Activated CD4-positive, alpha-beta memory T cell treated with anti-CD3 and anti-CD28 coated beads, Interleukin-2, amount 10 ng/mL, durations not matched to agents 7 days and 5 days (primary cell): Measurements from ENCODE around the gene TLE6. TPM values are rescaled to one million over a fixed set of nuclear protein-coding genes. Genes with fewer than 3 reads are reported as not detected.
"Not testable (repeated sequence)": the region's sequence is repeated elsewhere in the genome, so short reads cannot be mapped to it uniquely, and the experiment has no call there.

Experiments used
- CTCF ChIA-PET: fragments of 350-600 bp; sonication (Branson Sonifier 250); formaldehyde crosslinking; loops from one replicate; lab custom pipeline; 2021; ENCODE audit warnings: antibody characterized with exemption, inconsistent platforms; lab: Charles Lee
- POLR2A ChIA-PET: fragments of 350-600 bp; sonication (Branson Sonifier 250); formaldehyde crosslinking; loops from one replicate; lab custom pipeline; 2021; ENCODE audit warnings: antibody characterized with exemption; lab: Charles Lee
- DNase-seq: peaks from one replicate; pipeline ENCODE4 v3.0.0-alpha.2; 2020
- H3K27ac Mint-ChIP-seq: one replicate; pipeline ENCODE4 v1.8.0; 2021; ENCODE audit warnings: mild to moderate bottlenecking, mixed read lengths
- H3K27me3 Mint-ChIP-seq: one replicate; pipeline ENCODE4 v1.8.0; 2021; ENCODE audit warnings: mixed read lengths
- H3K36me3 Mint-ChIP-seq: one replicate; pipeline ENCODE4 v1.8.0; 2021; ENCODE audit warnings: low read depth, mixed read lengths
- H3K4me1 Mint-ChIP-seq: one replicate; pipeline ENCODE4 v1.8.0; 2021; ENCODE audit warnings: mixed read lengths
- H3K4me3 Mint-ChIP-seq: one replicate; pipeline ENCODE4 v1.8.0; 2021; ENCODE audit warnings: mild to moderate bottlenecking, mixed read lengths
- H3K9me3 Mint-ChIP-seq: one replicate; pipeline ENCODE4 v1.8.0; 2021; ENCODE audit warnings: mixed read lengths
- total RNA-seq, 2 experiments: library from RNA; stranded (reverse); gene quantifications; one replicate each; pipeline ENCODE4 v1.2.3, GENCODE V29; 2021

Gene TLE6
- total RNA-seq, 2 experiments from 2014 or later: 1.1 to 2.0 TPM

- H3K4me1 Mint-ChIP-seq: peaks cover 5% of the 10 kb centered on the region
- H3K27me3 Mint-ChIP-seq: no peaks in the 10 kb centered on the region
- ChIA-PET POLR2A (no interaction called here), CTCF (interaction anchor here (1.4 to 7.4 kb wide), 3 partner anchors 10 to 149 kb away, joined by 3 to 60 read pairs (median 15); no protein-coding TSS in a partner anchor)
- H3K9me3 Mint-ChIP-seq: no peaks in the 10 kb centered on the region
- H3K4me3 Mint-ChIP-seq: no peak overlapping the region
- no peak for DNase-seq
- H3K36me3 Mint-ChIP-seq: no peaks in the 10 kb centered on the region
- no peak overlapping the region for H3K27ac Mint-ChIP-seq
Measured at GRCh38 chr19:2960120-2960519, 17.2 kb upstream of the TLE6 start.

DNA sequence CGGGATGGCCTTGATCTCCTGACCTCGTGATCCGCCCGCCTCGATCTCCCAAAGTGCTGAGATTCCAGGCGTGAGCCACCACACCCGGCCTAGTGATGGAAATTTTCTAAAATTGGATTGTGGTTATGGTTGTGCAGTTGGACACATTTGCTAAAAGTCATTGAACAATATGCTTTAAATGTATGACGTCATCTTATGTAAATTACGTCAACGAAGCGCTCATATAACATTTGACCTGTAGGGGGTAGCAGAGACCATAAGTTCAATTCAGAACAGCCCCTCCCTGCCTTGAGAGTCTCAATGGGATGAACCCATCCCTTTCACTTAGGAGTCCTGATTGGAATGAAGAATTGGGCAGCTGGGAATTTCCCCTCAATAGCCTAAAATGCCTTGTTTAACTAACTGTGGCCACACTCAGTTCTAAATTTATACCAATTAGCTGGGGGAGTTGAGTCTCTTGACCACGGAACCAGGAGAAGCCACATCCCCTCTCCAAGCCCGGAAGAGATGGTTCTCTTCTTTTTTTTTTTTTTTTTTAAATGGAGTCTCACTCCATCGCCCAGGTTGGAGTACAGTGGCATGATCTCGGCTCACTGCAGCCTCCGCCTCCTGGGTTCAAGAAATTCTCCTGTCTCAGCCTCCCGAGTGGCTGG is 15.2 kb upstream of the TLE6 start:
- Mint-ChIP-seq H3K27me3 (no peaks in the 10 kb centered on the region), H3K9me3 (no peaks in the 10 kb centered on the region), H3K4me1 (peaks cover 5% of the 10 kb centered on the region), H3K4me3 (peak overlapping the region; percentile 48), H3K27ac (no peak overlapping the region), H3K36me3 (no peaks in the 10 kb centered on the region)
- CTCF ChIA-PET: interaction anchor here (0.6 to 7.4 kb wide), 27 partner anchors 9 to 261 kb away, joined by 3 to 60 read pairs (median 4); partner anchors contain the start of gene TLE6
- POLR2A ChIA-PET: interaction anchor here (1.1 to 1.5 kb wide), 2 partner anchors 11 to 13 kb away, joined by 4 to 7 read pairs; no protein-coding TSS in a partner anchor
- peak; percentile 54 for DNase-seq

DNA sequence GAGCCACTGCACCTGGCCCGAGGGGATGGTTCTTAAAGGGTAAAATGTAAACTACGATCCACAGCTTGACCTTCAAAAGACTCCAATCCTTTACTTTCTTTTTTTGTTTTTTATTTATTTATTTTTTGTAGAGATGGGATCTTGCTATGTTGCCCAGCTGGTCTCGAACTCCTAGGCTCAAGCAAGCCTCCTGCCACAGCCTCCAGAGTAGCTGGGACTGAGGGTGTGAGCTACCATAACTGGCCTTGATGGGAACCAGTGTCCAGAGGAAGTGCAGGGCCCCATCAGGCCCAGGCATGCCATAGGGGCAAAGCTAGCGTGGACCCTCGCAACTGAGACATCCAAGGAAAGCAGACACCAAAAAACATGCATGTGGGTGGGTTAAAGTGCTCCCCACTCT is 14.2 kb upstream of the TLE6 start:
- H3K9me3 Mint-ChIP-seq: no peaks in the 10 kb centered on the region
- ChIA-PET POLR2A (interaction anchor here (1.1 to 1.5 kb wide), 2 partner anchors 12 kb away, joined by 4 to 7 read pairs; no protein-coding TSS in a partner anchor), CTCF (interaction anchor here (0.7 to 7.4 kb wide), 18 partner anchors 10 to 248 kb away, joined by 3 to 60 read pairs (median 4); no protein-coding TSS in a partner anchor)
- no peaks in the 10 kb centered on the region for H3K27me3 Mint-ChIP-seq
- H3K4me1 Mint-ChIP-seq: peaks cover 5% of the 10 kb centered on the region
- no peak for DNase-seq
- H3K36me3 Mint-ChIP-seq: no peaks in the 10 kb centered on the region
- H3K27ac Mint-ChIP-seq: no peak overlapping the region
- no peak overlapping the region for H3K4me3 Mint-ChIP-seq

DNA sequence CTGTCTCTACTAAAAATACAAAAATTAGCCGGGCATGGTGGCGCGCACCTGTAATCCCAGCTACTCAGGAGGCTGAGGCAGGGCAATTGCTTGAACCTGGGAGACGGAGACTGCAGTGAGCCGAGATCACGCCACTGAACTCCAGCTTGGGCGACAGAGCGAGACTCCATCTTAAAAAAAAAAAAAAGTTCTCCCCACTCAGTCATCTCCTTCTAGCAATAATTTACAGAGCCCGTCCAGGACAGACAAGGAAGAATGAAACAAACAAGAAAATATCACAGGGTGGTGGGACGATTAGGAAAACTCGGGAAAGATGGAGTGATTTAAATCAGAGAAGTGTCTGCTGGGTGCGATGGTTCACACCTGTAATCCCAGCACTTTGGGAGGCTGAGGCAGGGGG is 13.7 kb upstream of the TLE6 start:
- not testable (repeated sequence) for H3K9me3 Mint-ChIP-seq, H3K27me3 Mint-ChIP-seq, H3K36me3 Mint-ChIP-seq, H3K27ac Mint-ChIP-seq, DNase-seq, H3K4me1 Mint-ChIP-seq, H3K4me3 Mint-ChIP-seq
- POLR2A ChIA-PET: interaction anchor here (1.5 kb wide), 1 partner anchor 13 kb away, joined by 7 read pairs; no protein-coding TSS in a partner anchor
- CTCF ChIA-PET: interaction anchor here (0.6 to 7.4 kb wide), 8 partner anchors 9 to 201 kb away, joined by 3 to 60 read pairs (median 5); no protein-coding TSS in a partner anchor

GRCh38 chr19:2964874-2965273 is 12.5 kb upstream of the TLE6 start:
- H3K4me1 Mint-ChIP-seq: peaks cover 5% of the 10 kb centered on the region
- POLR2A ChIA-PET: no interaction called here
- no peaks in the 10 kb centered on the region for H3K9me3 Mint-ChIP-seq
- no peak overlapping the region for H3K27ac Mint-ChIP-seq
- DNase-seq: no peak
- CTCF ChIA-PET: interaction anchor here (0.8 to 7.4 kb wide), 4 partner anchors 10 to 340 kb away, joined by 3 to 60 read pairs (median 3); no protein-coding TSS in a partner anchor
- H3K4me3 Mint-ChIP-seq: no peak overlapping the region
- H3K36me3 Mint-ChIP-seq: no peaks in the 10 kb centered on the region
- no peaks in the 10 kb centered on the region for H3K27me3 Mint-ChIP-seq

GRCh38 chr19:2967972-2968371 is 9.4 kb upstream of the TLE6 start:
- no peaks in the 10 kb centered on the region for H3K36me3 Mint-ChIP-seq
- ChIA-PET CTCF (interaction anchor here (0.6 to 2.5 kb wide), 2 partner anchors 136 to 190 kb away, joined by 3 to 9 read pairs; no protein-coding TSS in a partner anchor), POLR2A (no interaction called here)
- H3K27me3 Mint-ChIP-seq: no peaks in the 10 kb centered on the region
- no peak for DNase-seq
- no peak overlapping the region for H3K27ac Mint-ChIP-seq
- H3K9me3 Mint-ChIP-seq: no peaks in the 10 kb centered on the region
- H3K4me1 Mint-ChIP-seq: no peaks in the 10 kb centered on the region
- H3K4me3 Mint-ChIP-seq: no peak overlapping the region

DNA sequence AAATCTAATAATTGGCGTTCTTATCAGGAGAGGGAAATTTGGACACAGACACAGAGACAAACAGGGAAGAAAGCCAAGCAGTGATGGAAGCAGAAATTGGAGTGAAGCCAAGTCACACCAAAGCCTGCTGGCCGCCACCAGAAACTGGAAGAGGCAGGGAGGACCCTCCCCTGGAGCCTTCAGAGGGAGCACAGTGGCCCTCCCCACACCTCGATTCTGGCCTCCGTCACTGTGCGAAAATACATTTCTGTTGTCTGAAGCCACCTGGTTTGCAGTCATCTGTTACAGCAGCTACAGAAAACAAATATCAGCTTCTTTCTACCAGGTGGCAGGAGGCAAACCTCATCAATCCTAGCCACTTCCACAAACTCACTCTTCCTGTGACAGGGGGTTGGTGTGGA is 8.3 kb upstream of the TLE6 start:
- H3K4me1 Mint-ChIP-seq: no peaks in the 10 kb centered on the region
- CTCF ChIA-PET: interaction anchor here (2.5 kb wide), 1 partner anchor 135 kb away, joined by 9 read pairs; no protein-coding TSS in a partner anchor
- no peaks in the 10 kb centered on the region for H3K27me3 Mint-ChIP-seq
- POLR2A ChIA-PET: no interaction called here
- DNase-seq: no peak
- H3K36me3 Mint-ChIP-seq: no peaks in the 10 kb centered on the region
- H3K27ac Mint-ChIP-seq: no peak overlapping the region
- no peak overlapping the region for H3K4me3 Mint-ChIP-seq
- H3K9me3 Mint-ChIP-seq: no peaks in the 10 kb centered on the region

- H3K27me3 Mint-ChIP-seq: peaks cover 5% of the 10 kb centered on the region
- ChIA-PET POLR2A (no interaction called here), CTCF (interaction anchor here (0.6 to 1.1 kb wide), 4 partner anchors 8 to 515 kb away, joined by 3 to 4 read pairs (median 4); no protein-coding TSS in a partner anchor)
- H3K9me3 Mint-ChIP-seq: no peaks in the 10 kb centered on the region
- H3K36me3 Mint-ChIP-seq: no peaks in the 10 kb centered on the region
- DNase-seq: no peak
- H3K27ac Mint-ChIP-seq: no peak overlapping the region
- H3K4me3 Mint-ChIP-seq: no peak overlapping the region
- peaks cover 5% of the 10 kb centered on the region for H3K4me1 Mint-ChIP-seq
Measured at GRCh38 chr19:2970201-2970835, 7.0 kb upstream of the TLE6 start.

DNA sequence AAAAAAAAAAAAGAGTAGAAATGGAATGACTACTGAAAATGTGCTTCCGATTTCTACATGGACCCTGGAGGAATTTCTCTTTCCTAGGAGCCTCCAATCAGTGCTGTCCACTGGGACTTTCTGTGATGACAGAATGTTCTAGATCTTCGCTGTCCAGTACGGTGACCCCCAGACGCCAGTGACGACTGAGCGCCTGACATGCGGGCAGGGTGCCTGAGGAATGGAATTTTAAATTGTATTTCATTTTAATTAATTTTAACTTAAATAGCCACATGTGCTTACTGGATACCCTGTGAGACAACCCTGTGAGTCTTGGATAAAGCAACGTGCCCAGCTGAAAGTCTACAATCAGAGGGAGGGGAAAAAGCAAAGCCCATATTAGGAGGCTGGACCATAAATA is 4.1 kb upstream of the TLE6 start:
- Mint-ChIP-seq H3K36me3 (no peaks in the 10 kb centered on the region), H3K27ac (no peak overlapping the region), H3K4me3 (no peak overlapping the region), H3K9me3 (no peaks in the 10 kb centered on the region), H3K4me1 (peaks cover 21% of the 10 kb centered on the region), H3K27me3 (peaks cover 5% of the 10 kb centered on the region)
- ChIA-PET POLR2A (no interaction called here), CTCF (interaction anchor here (0.9 to 1.3 kb wide), 2 partner anchors 10 to 22 kb away, joined by 3 to 4 read pairs; no protein-coding TSS in a partner anchor)
- DNase-seq: no peak

GRCh38 chr19:2974342-2975041 is 2.9 kb upstream of the TLE6 start:
- Mint-ChIP-seq H3K4me3 (no peak overlapping the region), H3K27ac (no peak overlapping the region), H3K4me1 (peaks cover 21% of the 10 kb centered on the region), H3K36me3 (no peaks in the 10 kb centered on the region), H3K27me3 (peaks cover 5% of the 10 kb centered on the region), H3K9me3 (no peaks in the 10 kb centered on the region)
- ChIA-PET CTCF (interaction anchor here (0.7 to 1.3 kb wide), 2 partner anchors 12 to 24 kb away, joined by 3 to 4 read pairs; no protein-coding TSS in a partner anchor), POLR2A (interaction anchor here (0.8 to 1.6 kb wide), 2 partner anchors 12 to 49 kb away, joined by 4 read pairs; no protein-coding TSS in a partner anchor)
- peak; percentile 22 for DNase-seq

GRCh38 chr19:2976609-2977000 is 759 bp upstream of the TLE6 start:
- no peaks in the 10 kb centered on the region for H3K9me3 Mint-ChIP-seq
- peaks cover 5% of the 10 kb centered on the region for H3K27me3 Mint-ChIP-seq
- peak overlapping the region; percentile 74 for H3K27ac Mint-ChIP-seq
- H3K4me1 Mint-ChIP-seq: peaks cover 21% of the 10 kb centered on the region
- ChIA-PET CTCF (interaction anchor here (1.0 to 3.4 kb wide), 6 partner anchors 14 to 132 kb away, joined by 4 to 19 read pairs (median 8); no protein-coding TSS in a partner anchor), POLR2A (interaction anchor here (0.6 to 2.6 kb wide), 4 partner anchors 10 to 203 kb away, joined by 3 to 14 read pairs (median 6); no protein-coding TSS in a partner anchor)
- DNase-seq: no peak
- peak overlapping the region; percentile 90 for H3K4me3 Mint-ChIP-seq
- no peaks in the 10 kb centered on the region for H3K36me3 Mint-ChIP-seq

DNA sequence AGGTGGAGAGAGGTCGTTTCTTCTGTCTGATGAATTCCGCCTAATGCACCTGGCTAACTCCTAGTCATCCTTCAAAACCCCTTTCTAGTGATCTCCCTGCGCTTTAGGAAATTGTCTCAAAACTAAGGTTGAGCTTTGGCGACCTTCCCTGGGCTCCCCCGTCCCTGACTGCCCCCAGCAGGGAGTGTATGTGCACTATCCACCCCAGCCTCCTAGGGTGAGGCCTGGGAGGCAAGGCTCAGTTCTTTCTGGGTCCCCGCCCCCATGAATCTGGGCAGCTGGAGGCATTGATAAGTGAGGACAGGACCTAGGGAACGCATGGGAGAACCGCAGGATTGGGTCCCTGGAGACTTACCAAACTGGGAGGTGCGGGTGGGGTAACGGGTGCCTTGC is 378 bp downstream of the TLE6 start:
- DNase-seq: no peak
- Mint-ChIP-seq H3K4me3 (peak overlapping the region; percentile 90), H3K27me3 (peaks cover 9% of the 10 kb centered on the region), H3K27ac (no peak overlapping the region), H3K9me3 (no peaks in the 10 kb centered on the region), H3K36me3 (no peaks in the 10 kb centered on the region), H3K4me1 (peaks cover 21% of the 10 kb centered on the region)
- CTCF ChIA-PET: interaction anchor here (1.0 to 3.4 kb wide), 6 partner anchors 15 to 148 kb away, joined by 3 to 19 read pairs (median 8); no protein-coding TSS in a partner anchor
- POLR2A ChIA-PET: interaction anchor here (0.9 to 2.6 kb wide), 3 partner anchors 9 to 65 kb away, joined by 3 to 14 read pairs (median 8); no protein-coding TSS in a partner anchor
